ENCODE measurements around the gene RUBCNL.

- TF ChIP-seq POLR2AphosphoS5 (IDR thresholded peaks at IDR 0.05; ENCODE audit: borderline replicate concordance, low read depth, low read length) (no peak), EZH2 (IDR thresholded peaks at IDR 0.05) (no peak)
Measured at GRCh38 chr13:46396341-46396740, 9.3 kb upstream of the RUBCNL start.
